Cortex of kidney (tissue), 1 donor: ENCODE data around the gene TNFAIP8L2.
"Not testable (repeated sequence)": the region's sequence is repeated elsewhere in the genome, so short reads cannot be mapped to it uniquely, and the experiment has no call there.

Experiments used
- DNase-seq: peaks from one replicate; lab custom pipeline; 2025; lab: John Stamatoyannopoulos, UW

Gene TNFAIP8L2

GRCh38 chr1:151146072-151146411 lies 10.4 kb upstream of the TNFAIP8L2 start:
- DNase-seq, result no peak

- DNase-seq, result peak; percentile 36
These were observed 9.9 kb upstream of the TNFAIP8L2 start, which contains the start of gene SEMA6C for GRCh38 chr1:151146412-151147131. TSS of gene SEMA6C (minus strand) at chr1:151146631. CDS start at chr1:151142621, 4,010 bp downstream.

GRCh38 chr1:151147132-151147503 lies 9.3 kb upstream of the TNFAIP8L2 start:
- DNase-seq, result no peak

GRCh38 chr1:151147665-151148064 lies 8.8 kb upstream of the TNFAIP8L2 start:
- no peak for DNase-seq

- DNase-seq, result no peak
These were observed 650 bp downstream of the TNFAIP8L2 start for GRCh38 chr1:151157067-151157531.

GRCh38 chr1:151158326-151158725 lies 1.9 kb downstream of the TNFAIP8L2 start:
- DNase-seq, result no peak

- no peak for DNase-seq
These were observed 2.4 kb downstream of the TNFAIP8L2 start for GRCh38 chr1:151158751-151159251.

- no peak for DNase-seq
These were observed 2.9 kb downstream of the TNFAIP8L2 start for GRCh38 chr1:151159373-151159772.

GRCh38 chr1:151164732-151165280 lies 8.4 kb downstream of the TNFAIP8L2 start:
- no peak for DNase-seq

GRCh38 chr1:151165281-151165737 lies 8.9 kb downstream of the TNFAIP8L2 start:
- DNase-seq, result no peak

- no peak for DNase-seq
These were observed 9.5 kb downstream of the TNFAIP8L2 start, which contains the start of the genes LYSMD1 and SCNM1 for GRCh38 chr1:151165738-151166504. TSS of gene LYSMD1 (minus strand) at chr1:151165902. CDS start at chr1:151165258, 644 bp downstream. TSS of gene SCNM1 (plus strand) at chr1:151166144. CDS start at chr1:151166153, 9 bp downstream.

- no peak for DNase-seq
These were observed 10.1 kb downstream of the TNFAIP8L2 start for GRCh38 chr1:151166505-151166956.

- no peak for DNase-seq
These were observed 10.7 kb downstream of the TNFAIP8L2 start for GRCh38 chr1:151167116-151167515.

GRCh38 chr1:151171190-151171589 lies 14.7 kb downstream of the TNFAIP8L2 start:
- no peak for DNase-seq

- DNase-seq, result no peak
These were observed 18.7 kb downstream of the TNFAIP8L2 start for GRCh38 chr1:151175041-151175741.

- DNase-seq, result no peak
These were observed 19.4 kb downstream of the TNFAIP8L2 start, which contains the start of gene TMOD4 for GRCh38 chr1:151175863-151176262. TSS of gene TMOD4 (minus strand) at chr1:151175981. CDS start at chr1:151174875, 1,106 bp downstream.

GRCh38 chr1:151176514-151177045 lies 20.1 kb downstream of the TNFAIP8L2 start:
- DNase-seq, result no peak

GRCh38 chr1:151184211-151184610 lies 27.8 kb downstream of the TNFAIP8L2 start:
- DNase-seq, result no peak

- DNase-seq, result no peak
These were observed 30.8 kb downstream of the TNFAIP8L2 start for GRCh38 chr1:151187205-151187604.

GRCh38 chr1:151188667-151189066 lies 32.2 kb downstream of the TNFAIP8L2 start:
- not testable (repeated sequence) for DNase-seq
